ENCODE measurements around the gene NCDN.
"Not testable (repeated sequence)": the region's sequence is repeated elsewhere in the genome, so short reads cannot be mapped to it uniquely, and the experiment has no call there.

Gene NCDN

GRCh38 chr1:35572296-35572695 lies 14.7 kb downstream of the NCDN start:
- no peak for DNase-seq

GRCh38 chr1:35573198-35574124 lies 15.9 kb downstream of the NCDN start, which contains the start of gene TFAP2E:
Gene TFAP2E, plus strand, starts transcription at chr1:35573314. Its CDS starts 264 bp downstream, at chr1:35573578.
- DNase-seq = peak; percentile 22 to 48

- DNase-seq = no peak
Observed at GRCh38 chr1:35574125-35574654, 16.6 kb downstream of the NCDN start.

- DNase-seq = no peak
Observed at GRCh38 chr1:35574655-35575415, 17.2 kb downstream of the NCDN start.

GRCh38 chr1:35575416-35575958 lies 17.9 kb downstream of the NCDN start:
- no peak for DNase-seq

GRCh38 chr1:35576061-35576765 lies 18.6 kb downstream of the NCDN start:
- no peak for DNase-seq

- DNase-seq = not testable (repeated sequence)
Observed at GRCh38 chr1:35576766-35577070, 19.1 kb downstream of the NCDN start.

- DNase-seq = no peak
Observed at GRCh38 chr1:35577071-35577998, 19.7 kb downstream of the NCDN start.

- no peak for DNase-seq
Observed at GRCh38 chr1:35580949-35581388, 23.4 kb downstream of the NCDN start.

GRCh38 chr1:35581621-35582020 lies 24.0 kb downstream of the NCDN start:
- DNase-seq = not testable (repeated sequence)

GRCh38 chr1:35585281-35585680 lies 27.7 kb downstream of the NCDN start:
- no peak for DNase-seq

- DNase-seq = not testable (repeated sequence)
Observed at GRCh38 chr1:35585805-35586204, 28.2 kb downstream of the NCDN start.

GRCh38 chr1:35586808-35587207 lies 29.2 kb downstream of the NCDN start:
- DNase-seq = no peak

- no peak for DNase-seq
Observed at GRCh38 chr1:35587736-35588135, 30.1 kb downstream of the NCDN start.

GRCh38 chr1:35588197-35588910 lies 30.8 kb downstream of the NCDN start:
- no peak for DNase-seq

- DNase-seq = no peak
Observed at GRCh38 chr1:35589516-35590427, 32.2 kb downstream of the NCDN start.

- DNase-seq = no peak
Observed at GRCh38 chr1:35590476-35591040, 33.0 kb downstream of the NCDN start.

GRCh38 chr1:35591211-35591610 lies 33.6 kb downstream of the NCDN start:
- DNase-seq = no peak

Measured in hippocampal formation (tissue), 2 donors.